Neural progenitor cell (in vitro differentiated cells): ENCODE data around the gene IFI27L1. TPM values are rescaled to one million over a fixed set of nuclear protein-coding genes. Genes with fewer than 3 reads are reported as not detected.

Experiments
- DNase-seq: peaks from one replicate; pipeline ENCODE4 v3.0.0-alpha.2; 2016; ENCODE audit warnings: low spot score
- H2AFZ ChIP-seq: fragments of 200-600 bp; sonication (generic); replicated peaks from 2 replicates; pipeline ENCODE4 v1.6.1; 2016; ENCODE audit warnings: antibody characterized with exemption
- H3F3A ChIP-seq: fragments of 200-600 bp; sonication (generic); 2 replicates; pipeline ENCODE4 v1.6.1; 2016; ENCODE audit warnings: antibody characterized with exemption, low read depth
- H3K27ac ChIP-seq: fragments of 200-600 bp; sonication (generic); 2 replicates; pipeline ENCODE4 v1.5.1; 2016; ENCODE audit warnings: mild to moderate bottlenecking
- H3K27me3 ChIP-seq: fragments of 200-600 bp; sonication (generic); 2 replicates; pipeline ENCODE4 v1.6.1; 2016; ENCODE audit warnings: mild to moderate bottlenecking, moderate library complexity
- H3K36me3 ChIP-seq: fragments of 200-600 bp; sonication (generic); 2 replicates; pipeline ENCODE4 v1.5.1; 2016
- H3K4me1 ChIP-seq: fragments of 200-600 bp; sonication (generic); 2 replicates; pipeline ENCODE4 v1.6.1; 2016; ENCODE audit warnings: mixed run types
- H3K4me2 ChIP-seq: fragments of 200-600 bp; sonication (generic); 2 replicates; pipeline ENCODE4 v1.6.1; 2016
- H3K4me3 ChIP-seq: fragments of 200-600 bp; sonication (generic); 2 replicates; pipeline ENCODE4 v1.5.1; 2016
- H3K79me2 ChIP-seq: fragments of 200-600 bp; sonication (generic); 2 replicates; pipeline ENCODE4 v1.6.1; 2016; ENCODE audit warnings: low read depth
- H3K9ac ChIP-seq: fragments of 200-600 bp; sonication (generic); 2 replicates; pipeline ENCODE4 v1.6.1; 2016
- H3K9me3 ChIP-seq: fragments of 200-600 bp; sonication (generic); 2 replicates; pipeline ENCODE4 v1.5.1; 2016; ENCODE audit warnings: low read depth
- H4K20me1 ChIP-seq: fragments of 200-600 bp; sonication (generic); 2 replicates; pipeline ENCODE4 v1.6.1; 2016; ENCODE audit warnings: low read depth
- H3K27ac Mint-ChIP-seq: 3 replicates; pipeline ENCODE4 v1.8.0; 2021; ENCODE audit warnings: mixed read lengths
- H3K27me3 Mint-ChIP-seq: 2 replicates; pipeline ENCODE4 v1.8.0; 2022; ENCODE audit warnings: low read depth, mild to moderate bottlenecking, inconsistent platforms, moderate library complexity, mixed read lengths; ENCODE audit not compliant: insufficient read depth
- H3K36me3 Mint-ChIP-seq: 3 replicates; pipeline ENCODE4 v1.8.0; 2021; ENCODE audit warnings: mixed read lengths
- H3K4me1 Mint-ChIP-seq: 3 replicates; pipeline ENCODE4 v1.8.0; 2021; ENCODE audit warnings: mixed read lengths
- H3K4me3 Mint-ChIP-seq: 3 replicates; pipeline ENCODE4 v1.8.0; 2021; ENCODE audit warnings: mild to moderate bottlenecking, moderate library complexity, mixed read lengths
- H3K9me3 Mint-ChIP-seq: 3 replicates; pipeline ENCODE4 v1.8.0; 2020; ENCODE audit warnings: mixed read lengths
- EZH2 ChIP-seq: fragments of 200-600 bp; sonication (generic); IDR thresholded peaks from 2 replicates; pipeline ENCODE4 v1.6.1; 2017; ENCODE audit warnings: antibody characterized with exemption, mild to moderate bottlenecking, moderate library complexity
- EZH2phosphoT487 ChIP-seq: fragments of 200-600 bp; sonication (generic); IDR thresholded peaks from 2 replicates; pipeline ENCODE4 v1.6.1; 2017; ENCODE audit warnings: antibody characterized with exemption
- total RNA-seq: library from RNA; depleted of rRNA; stranded (reverse); fragments of >200 nt; gene quantifications from 2 replicates; pipeline ENCODE4 v1.2.3, GENCODE V29; 2015; ENCODE audit warnings: low replicate concordance
- TF ChIP-seq, protein P1 (sequence below): fragments of 200-600 bp; sonication (generic); IDR thresholded peaks from 2 replicates; pipeline ENCODE4 v1.5.1; 2017; ENCODE audit warnings: antibody characterized with exemption, mild to moderate bottlenecking

IFI27L1 gene
- total RNA-seq, 1 donor from 2014 or later, result 10.8 TPM

DNA sequence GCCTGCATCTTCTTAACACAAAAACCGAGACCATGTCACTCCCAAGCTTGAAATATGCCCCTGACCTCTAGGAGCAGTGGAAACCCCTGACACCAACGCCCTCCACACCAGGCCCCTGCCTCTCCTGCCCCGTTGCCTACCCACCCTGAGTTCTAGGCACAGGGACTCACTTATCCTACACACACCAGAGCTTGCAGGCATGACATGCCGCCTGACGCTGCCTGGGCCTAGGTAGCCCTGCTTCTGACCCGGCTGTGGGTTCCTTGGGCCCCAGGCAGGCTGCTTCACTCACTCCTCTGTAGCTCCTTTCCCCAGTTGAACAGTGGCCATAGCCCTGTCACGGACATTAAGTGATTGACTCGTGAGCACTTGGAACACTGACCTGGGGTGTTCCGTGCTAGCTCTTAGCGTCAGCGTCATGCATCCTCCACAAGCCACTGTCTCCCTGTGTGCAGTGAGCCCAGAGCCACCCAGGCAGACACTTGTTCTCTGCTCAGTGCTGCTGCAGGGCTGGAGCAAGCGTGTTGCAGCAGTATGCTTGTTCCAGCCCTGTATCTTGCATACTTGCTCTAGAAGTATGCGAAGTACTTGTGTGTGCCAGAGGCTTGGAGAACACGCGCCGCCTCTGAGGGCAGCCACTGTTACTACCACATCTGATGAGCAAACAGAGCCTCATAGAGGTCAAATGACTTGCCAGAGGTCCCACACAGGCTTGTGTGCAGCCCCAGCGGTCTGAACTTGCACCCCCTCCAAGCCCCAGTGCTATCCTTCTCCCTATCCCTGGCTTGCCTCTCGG lies 39.4 kb upstream of the IFI27L1 start:
- Histone ChIP-seq H4K20me1 (peaks cover 7% of the 10 kb centered on the region), H3K36me3 (no peaks in the 10 kb centered on the region), H2AFZ (no peak overlapping the region), H3F3A (no peaks in the 10 kb centered on the region), H3K27ac (no peak overlapping the region), H3K4me1 (no peaks in the 10 kb centered on the region), H3K4me2 (no peak overlapping the region), H3K4me3 (no peak overlapping the region), H3K9ac (no peak overlapping the region), H3K9me3 (no peaks in the 10 kb centered on the region), H3K79me2 (no peaks in the 10 kb centered on the region), H3K27me3 (no peaks in the 10 kb centered on the region)
- Mint-ChIP-seq H3K36me3 (peaks cover 10% of the 10 kb centered on the region), H3K4me3 (no peak overlapping the region), H3K27ac (peak overlapping the region; percentile 37), H3K27me3 (peaks cover 7% of the 10 kb centered on the region), H3K9me3 (no peaks in the 10 kb centered on the region), H3K4me1 (peaks cover 25% of the 10 kb centered on the region)
- DNase-seq, result no peak
- TF ChIP-seq, protein P1, sequence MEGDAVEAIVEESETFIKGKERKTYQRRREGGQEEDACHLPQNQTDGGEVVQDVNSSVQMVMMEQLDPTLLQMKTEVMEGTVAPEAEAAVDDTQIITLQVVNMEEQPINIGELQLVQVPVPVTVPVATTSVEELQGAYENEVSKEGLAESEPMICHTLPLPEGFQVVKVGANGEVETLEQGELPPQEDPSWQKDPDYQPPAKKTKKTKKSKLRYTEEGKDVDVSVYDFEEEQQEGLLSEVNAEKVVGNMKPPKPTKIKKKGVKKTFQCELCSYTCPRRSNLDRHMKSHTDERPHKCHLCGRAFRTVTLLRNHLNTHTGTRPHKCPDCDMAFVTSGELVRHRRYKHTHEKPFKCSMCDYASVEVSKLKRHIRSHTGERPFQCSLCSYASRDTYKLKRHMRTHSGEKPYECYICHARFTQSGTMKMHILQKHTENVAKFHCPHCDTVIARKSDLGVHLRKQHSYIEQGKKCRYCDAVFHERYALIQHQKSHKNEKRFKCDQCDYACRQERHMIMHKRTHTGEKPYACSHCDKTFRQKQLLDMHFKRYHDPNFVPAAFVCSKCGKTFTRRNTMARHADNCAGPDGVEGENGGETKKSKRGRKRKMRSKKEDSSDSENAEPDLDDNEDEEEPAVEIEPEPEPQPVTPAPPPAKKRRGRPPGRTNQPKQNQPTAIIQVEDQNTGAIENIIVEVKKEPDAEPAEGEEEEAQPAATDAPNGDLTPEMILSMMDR, result no peak
- TF ChIP-seq EZH2phosphoT487, result no peak
- TF ChIP-seq EZH2, result no peak

DNA sequence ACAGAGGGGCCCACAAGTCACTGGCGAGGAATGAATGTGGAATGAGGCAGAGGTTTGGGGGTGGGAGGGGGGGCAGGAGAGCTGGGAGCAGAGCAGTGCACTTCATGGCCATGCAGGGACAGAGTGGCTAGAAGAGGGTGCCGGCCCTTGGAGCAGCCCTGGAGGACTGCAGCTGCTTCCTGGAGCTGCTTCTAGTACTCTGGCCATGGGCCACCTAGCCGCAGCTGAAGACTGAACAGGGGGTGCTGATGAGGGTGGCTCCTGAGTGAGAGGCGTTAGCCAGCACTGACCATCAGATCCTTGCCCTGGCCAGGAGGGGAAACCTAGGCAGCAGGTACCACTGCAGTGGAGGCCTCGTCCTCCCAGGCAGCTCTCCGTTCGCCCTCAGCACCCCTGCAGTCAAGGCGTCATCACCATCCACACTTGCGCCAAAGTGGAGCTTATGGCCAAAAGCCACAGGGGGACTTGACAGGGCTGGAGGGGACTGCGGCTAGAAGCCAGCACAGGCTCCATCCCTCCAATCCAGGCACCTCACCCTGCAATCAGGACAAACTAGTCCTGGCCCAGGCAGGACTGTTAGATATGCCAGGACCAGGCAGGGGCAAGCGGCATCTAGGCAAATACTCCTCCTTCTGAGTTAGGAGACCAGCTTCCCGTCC lies 38.5 kb upstream of the IFI27L1 start:
- H3K27me3 ChIP-seq, result no peaks in the 10 kb centered on the region
- no peak overlapping the region for H2AFZ ChIP-seq
- H3K4me1 ChIP-seq, result no peaks in the 10 kb centered on the region
- peaks cover 31% of the 10 kb centered on the region for H3K4me1 Mint-ChIP-seq
- H3K79me2 ChIP-seq, result no peaks in the 10 kb centered on the region
- no peaks in the 10 kb centered on the region for H3K9me3 Mint-ChIP-seq
- TF ChIP-seq EZH2phosphoT487 (no peak), EZH2 (no peak)
- TF ChIP-seq, protein P1, result no peak
- no peak overlapping the region for H3K27ac ChIP-seq
- H3K27ac Mint-ChIP-seq, result no peak overlapping the region
- peaks cover 10% of the 10 kb centered on the region for H3K36me3 Mint-ChIP-seq
- no peaks in the 10 kb centered on the region for H3K9me3 ChIP-seq
- no peak overlapping the region for H3K9ac ChIP-seq
- no peak overlapping the region for H3K4me2 ChIP-seq
- no peak overlapping the region for H3K4me3 ChIP-seq
- H3K4me3 Mint-ChIP-seq, result no peak overlapping the region
- no peaks in the 10 kb centered on the region for H4K20me1 ChIP-seq
- peaks cover 7% of the 10 kb centered on the region for H3K27me3 Mint-ChIP-seq
- no peaks in the 10 kb centered on the region for H3F3A ChIP-seq
- H3K36me3 ChIP-seq, result no peaks in the 10 kb centered on the region
- no peak for DNase-seq

DNA sequence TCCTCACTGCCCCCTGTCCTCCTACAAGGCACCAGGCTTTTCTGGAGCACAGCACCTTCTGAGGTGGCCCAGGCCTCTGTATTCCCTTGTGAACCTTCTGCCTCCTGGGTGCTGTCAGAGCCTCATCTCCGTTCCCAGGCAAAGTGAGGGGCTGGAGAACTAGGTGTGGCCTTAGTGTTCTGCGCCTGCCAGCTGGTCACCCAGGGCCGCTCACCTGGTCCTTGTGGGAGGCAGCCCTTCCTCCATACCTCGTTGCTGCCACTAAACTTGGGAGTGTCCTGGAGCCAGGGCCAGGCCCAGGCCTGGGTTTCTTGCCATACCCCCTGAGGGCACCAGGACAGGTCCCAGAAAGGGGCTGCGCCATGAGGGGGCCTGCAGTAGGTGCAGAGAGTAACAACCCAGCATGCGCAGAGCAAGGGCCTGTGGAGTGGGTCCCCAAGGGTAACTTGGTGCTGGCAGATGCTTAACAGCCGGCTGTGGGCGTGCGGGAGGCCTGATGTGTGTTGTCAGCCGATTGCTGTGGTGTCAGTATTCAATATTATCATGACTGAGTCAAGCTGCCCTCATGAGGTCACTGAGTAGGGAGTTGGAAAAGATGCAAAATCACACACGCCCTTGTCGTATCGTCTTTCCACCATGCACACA lies 37.9 kb upstream of the IFI27L1 start:
- Mint-ChIP-seq H3K27me3 (peaks cover 12% of the 10 kb centered on the region), H3K4me3 (peak overlapping the region; percentile 18), H3K4me1 (peaks cover 37% of the 10 kb centered on the region), H3K27ac (no peak overlapping the region), H3K9me3 (no peaks in the 10 kb centered on the region), H3K36me3 (peaks cover 10% of the 10 kb centered on the region)
- no peaks in the 10 kb centered on the region for H3K4me1 ChIP-seq
- TF ChIP-seq EZH2, result no peak
- TF ChIP-seq EZH2phosphoT487, result no peak
- TF ChIP-seq, protein P1, result no peak
- no peaks in the 10 kb centered on the region for H3K79me2 ChIP-seq
- H3K36me3 ChIP-seq, result no peaks in the 10 kb centered on the region
- H3K9me3 ChIP-seq, result no peaks in the 10 kb centered on the region
- H3K4me2 ChIP-seq, result no peak overlapping the region
- no peaks in the 10 kb centered on the region for H4K20me1 ChIP-seq
- H3K4me3 ChIP-seq, result no peak overlapping the region
- H3K27me3 ChIP-seq, result no peaks in the 10 kb centered on the region
- H2AFZ ChIP-seq, result no peak overlapping the region
- no peak overlapping the region for H3K27ac ChIP-seq
- no peak overlapping the region for H3K9ac ChIP-seq
- H3F3A ChIP-seq, result no peaks in the 10 kb centered on the region
- no peak for DNase-seq
